ENCODE measurements around the gene EML6.

DNA sequence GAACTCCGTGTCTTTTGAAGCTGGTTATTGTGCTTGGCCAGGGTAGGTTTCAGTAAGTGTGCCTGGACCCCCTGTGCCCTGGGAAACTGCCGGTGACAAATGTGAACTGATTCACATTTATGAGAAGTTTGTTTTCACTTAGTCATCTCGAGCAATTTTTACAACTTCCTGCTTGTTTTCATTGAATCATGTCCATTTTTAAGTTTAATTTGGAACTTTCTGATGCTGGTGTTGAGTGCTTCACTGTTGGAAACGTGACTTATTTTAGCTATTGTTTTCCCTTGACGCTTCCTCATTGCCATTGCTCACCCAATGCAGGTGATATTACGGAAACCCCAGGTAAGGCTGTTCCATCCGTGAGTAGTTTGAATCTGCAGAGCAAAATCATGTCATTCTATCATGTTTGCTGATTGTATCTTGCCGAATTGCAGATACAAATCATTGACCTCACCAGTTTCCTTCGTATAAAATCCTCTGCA, 229.6 kb downstream of the EML6 start:
- TF ChIP-seq GATA3 (IDR thresholded peaks at IDR 0.05; ENCODE audit: low read depth, low read length) (no peak), GATA2 (IDR thresholded peaks at IDR 0.05; ENCODE audit: low read depth, low read length) (no peak)

Data from SH-SY5Y (cell line).